ENCODE results near the gene GRAMD1A.

DNA sequence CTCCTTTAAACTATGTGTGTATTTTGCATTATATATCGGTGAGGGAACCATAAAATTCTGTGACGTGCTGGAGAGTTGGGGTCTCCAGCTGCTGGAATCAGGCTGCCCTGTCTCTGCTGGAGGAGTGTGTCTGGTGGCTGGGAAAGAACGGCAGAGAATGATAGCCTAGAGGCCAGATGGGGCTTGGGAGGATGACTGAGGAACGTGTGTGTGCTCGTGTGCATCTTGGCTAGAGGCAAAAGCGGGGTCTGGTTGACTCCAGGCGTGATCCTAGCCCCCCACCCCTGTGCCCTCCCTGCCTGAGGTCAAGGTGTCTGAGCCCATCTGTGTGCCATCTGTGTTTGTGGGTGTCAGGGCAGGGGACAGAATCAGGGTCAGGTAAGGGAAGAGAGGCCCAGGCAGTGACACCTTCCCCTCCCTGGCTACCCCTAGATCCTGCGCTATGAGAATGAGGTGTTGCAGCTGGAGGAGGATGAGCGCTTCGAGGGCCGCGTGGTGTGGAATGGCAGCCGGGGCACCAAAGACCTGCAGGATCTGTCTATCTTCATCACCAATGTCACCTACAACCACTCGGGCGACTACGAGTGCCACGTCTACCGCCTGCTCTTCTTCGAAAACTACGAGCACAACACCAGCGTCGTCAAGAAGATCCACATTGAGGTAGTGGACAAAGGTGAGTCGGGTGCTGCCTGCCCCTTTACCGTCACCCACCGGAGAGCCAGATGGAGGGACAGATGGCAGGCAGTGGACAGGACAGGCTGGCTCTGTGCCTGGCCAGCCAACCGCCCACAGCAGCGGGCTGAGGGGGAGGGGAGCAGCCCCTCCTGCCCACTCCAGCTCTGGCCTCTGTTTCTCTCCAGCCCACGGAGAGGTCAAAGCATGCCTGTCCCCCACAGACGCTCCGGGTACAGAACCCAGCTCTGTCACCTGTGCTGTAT lies 33.2 kb downstream of the GRAMD1A start:
- TF ChIP-seq, protein P1, sequence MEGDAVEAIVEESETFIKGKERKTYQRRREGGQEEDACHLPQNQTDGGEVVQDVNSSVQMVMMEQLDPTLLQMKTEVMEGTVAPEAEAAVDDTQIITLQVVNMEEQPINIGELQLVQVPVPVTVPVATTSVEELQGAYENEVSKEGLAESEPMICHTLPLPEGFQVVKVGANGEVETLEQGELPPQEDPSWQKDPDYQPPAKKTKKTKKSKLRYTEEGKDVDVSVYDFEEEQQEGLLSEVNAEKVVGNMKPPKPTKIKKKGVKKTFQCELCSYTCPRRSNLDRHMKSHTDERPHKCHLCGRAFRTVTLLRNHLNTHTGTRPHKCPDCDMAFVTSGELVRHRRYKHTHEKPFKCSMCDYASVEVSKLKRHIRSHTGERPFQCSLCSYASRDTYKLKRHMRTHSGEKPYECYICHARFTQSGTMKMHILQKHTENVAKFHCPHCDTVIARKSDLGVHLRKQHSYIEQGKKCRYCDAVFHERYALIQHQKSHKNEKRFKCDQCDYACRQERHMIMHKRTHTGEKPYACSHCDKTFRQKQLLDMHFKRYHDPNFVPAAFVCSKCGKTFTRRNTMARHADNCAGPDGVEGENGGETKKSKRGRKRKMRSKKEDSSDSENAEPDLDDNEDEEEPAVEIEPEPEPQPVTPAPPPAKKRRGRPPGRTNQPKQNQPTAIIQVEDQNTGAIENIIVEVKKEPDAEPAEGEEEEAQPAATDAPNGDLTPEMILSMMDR (IDR thresholded peaks at IDR 0.05; ENCODE audit: control extremely low read depth in 1 of 3, insufficient read depth in 1 of 3, low read depth in 1 of 3, low read length in 3 of 3), result no peak
- TF ChIP-seq CREB1 (IDR thresholded peaks at IDR 0.05) (no peak), CHD1 (IDR thresholded peaks at IDR 0.05; ENCODE audit: low read depth, low read length) (no peak)

Measured in H1 (cell line).